Measurements from ENCODE around the gene SHISAL1.

The SHISAL1 gene

DNA sequence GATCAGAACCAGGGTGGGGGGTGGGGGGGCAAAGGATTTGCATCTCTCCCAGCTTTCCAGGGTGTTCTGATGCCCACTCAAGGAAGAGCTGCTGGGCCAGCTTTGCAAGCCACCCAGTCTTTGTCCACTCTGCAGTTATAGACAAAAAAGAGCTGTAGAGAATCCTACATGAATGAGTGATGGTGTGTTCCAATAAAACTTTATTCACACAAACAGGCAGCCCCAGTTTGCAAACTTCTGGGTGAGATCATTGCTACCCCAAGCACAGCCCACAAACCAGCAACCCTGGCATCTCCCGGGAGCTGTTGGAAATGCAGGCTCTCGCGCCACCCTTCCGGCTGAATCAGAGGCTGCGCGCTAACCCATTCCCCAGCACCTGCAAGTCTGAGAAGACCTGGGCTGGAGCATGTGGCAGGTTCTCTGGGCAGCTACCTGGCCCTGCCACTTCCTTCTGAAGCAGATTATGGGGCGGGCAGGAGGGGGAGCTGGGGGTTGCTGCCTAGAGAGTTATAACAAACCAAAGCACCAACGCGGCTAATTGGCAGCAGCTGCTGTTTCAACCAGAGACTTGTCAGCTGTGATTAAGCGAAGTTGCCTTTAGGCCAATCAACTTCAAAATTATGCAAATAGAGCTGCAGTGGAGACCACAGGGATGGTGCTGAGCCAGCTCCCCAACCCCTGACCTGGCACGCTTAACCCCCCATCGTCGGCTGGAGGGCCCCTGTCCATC is 3.8 kb upstream of the SHISAL1 start:
- no peak overlapping the region for H3K27ac ChIP-seq (ENCODE audit: low read length)

DNA sequence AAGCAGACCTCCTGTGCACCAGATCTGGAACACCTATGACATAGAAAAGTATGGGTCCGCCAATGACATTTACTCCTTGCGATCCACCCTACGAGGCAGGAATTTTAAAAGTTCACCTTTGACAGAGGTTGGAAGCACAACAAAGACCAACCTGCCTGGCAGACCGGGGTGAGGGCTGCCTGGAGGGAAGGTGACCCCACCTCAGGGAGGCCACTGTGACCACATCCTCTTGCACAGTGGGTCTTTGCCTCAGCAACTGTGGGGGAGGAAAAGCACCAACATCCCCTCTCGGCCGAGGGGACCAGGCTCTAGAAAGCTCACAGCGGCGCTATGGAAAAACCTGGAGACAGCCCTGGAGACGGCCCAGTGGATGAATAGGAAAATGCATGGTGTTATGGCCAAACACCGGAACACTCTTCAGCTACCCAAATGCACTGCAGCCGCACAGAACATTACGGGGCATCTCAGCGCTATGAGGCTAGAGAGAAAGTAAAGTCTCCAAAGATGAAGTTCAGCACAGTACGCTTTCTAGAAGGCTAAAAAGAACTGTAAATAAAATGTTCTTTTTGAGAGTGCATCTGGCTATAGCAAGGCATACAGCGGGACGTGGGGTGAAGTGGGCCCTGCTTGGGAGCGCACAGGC is 1.8 kb upstream of the SHISAL1 start:
- no peaks in the 10 kb centered on the region for H4K20me1 ChIP-seq (ENCODE audit: insufficient read depth, low read length)
- no peak overlapping the region for H3K4me3 ChIP-seq (ENCODE audit: low read length)
- no peak overlapping the region for H3K9ac ChIP-seq (ENCODE audit: low read length)
- no peak overlapping the region for H2AFZ ChIP-seq (ENCODE audit: low read length)
- H3K36me3 ChIP-seq (replicated peaks; ENCODE audit: insufficient read depth, low read length) = no peaks in the 10 kb centered on the region
- H3K9me3 ChIP-seq (replicated peaks; ENCODE audit: insufficient read depth, low read length) = no peaks in the 10 kb centered on the region
- H3K79me2 ChIP-seq (ENCODE audit: low read length) = no peaks in the 10 kb centered on the region
- H3K27me3 ChIP-seq (replicated peaks; ENCODE audit: insufficient read depth, low read length) = peaks cover 99% of the 10 kb centered on the region
- no peaks in the 10 kb centered on the region for H3F3A ChIP-seq (ENCODE audit: insufficient read depth, low read length)
- H3K9me2 ChIP-seq (replicated peaks; ENCODE audit: insufficient read depth, low read length) = no peaks in the 10 kb centered on the region
- no peaks in the 10 kb centered on the region for H3K4me1 ChIP-seq (ENCODE audit: low read length)
- DNase-seq = no peak
- no peak overlapping the region for H3K4me2 ChIP-seq (ENCODE audit: low read depth, low read length)
- TF ChIP-seq EZH2phosphoT487 (IDR thresholded peaks at IDR 0.05; ENCODE audit: low read length) = no peak
- TF ChIP-seq, protein P1, sequence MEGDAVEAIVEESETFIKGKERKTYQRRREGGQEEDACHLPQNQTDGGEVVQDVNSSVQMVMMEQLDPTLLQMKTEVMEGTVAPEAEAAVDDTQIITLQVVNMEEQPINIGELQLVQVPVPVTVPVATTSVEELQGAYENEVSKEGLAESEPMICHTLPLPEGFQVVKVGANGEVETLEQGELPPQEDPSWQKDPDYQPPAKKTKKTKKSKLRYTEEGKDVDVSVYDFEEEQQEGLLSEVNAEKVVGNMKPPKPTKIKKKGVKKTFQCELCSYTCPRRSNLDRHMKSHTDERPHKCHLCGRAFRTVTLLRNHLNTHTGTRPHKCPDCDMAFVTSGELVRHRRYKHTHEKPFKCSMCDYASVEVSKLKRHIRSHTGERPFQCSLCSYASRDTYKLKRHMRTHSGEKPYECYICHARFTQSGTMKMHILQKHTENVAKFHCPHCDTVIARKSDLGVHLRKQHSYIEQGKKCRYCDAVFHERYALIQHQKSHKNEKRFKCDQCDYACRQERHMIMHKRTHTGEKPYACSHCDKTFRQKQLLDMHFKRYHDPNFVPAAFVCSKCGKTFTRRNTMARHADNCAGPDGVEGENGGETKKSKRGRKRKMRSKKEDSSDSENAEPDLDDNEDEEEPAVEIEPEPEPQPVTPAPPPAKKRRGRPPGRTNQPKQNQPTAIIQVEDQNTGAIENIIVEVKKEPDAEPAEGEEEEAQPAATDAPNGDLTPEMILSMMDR (IDR thresholded peaks at IDR 0.05; ENCODE audit: low read length) = no peak
- no peak for TF ChIP-seq EZH2 (optimal IDR thresholded peaks at IDR 0.05; ENCODE audit: low read depth, low read length)
- no peak overlapping the region for H3K27ac ChIP-seq (ENCODE audit: low read length)

More for the DNA sequence above, 3.8 kb upstream of the SHISAL1 start:
- Histone ChIP-seq H3K9me2 (replicated peaks; ENCODE audit: insufficient read depth, low read length) (no peaks in the 10 kb centered on the region), H3K9me3 (replicated peaks; ENCODE audit: insufficient read depth, low read length) (no peaks in the 10 kb centered on the region), H3F3A (ENCODE audit: insufficient read depth, low read length) (no peaks in the 10 kb centered on the region), H3K36me3 (replicated peaks; ENCODE audit: insufficient read depth, low read length) (no peaks in the 10 kb centered on the region), H3K79me2 (ENCODE audit: low read length) (no peaks in the 10 kb centered on the region), H3K27me3 (replicated peaks; ENCODE audit: insufficient read depth, low read length) (peaks cover 99% of the 10 kb centered on the region), H3K4me3 (ENCODE audit: low read length) (no peak overlapping the region), H4K20me1 (ENCODE audit: insufficient read depth, low read length) (no peaks in the 10 kb centered on the region), H2AFZ (ENCODE audit: low read length) (no peak overlapping the region), H3K4me2 (ENCODE audit: low read depth, low read length) (no peak overlapping the region), H3K4me1 (ENCODE audit: low read length) (no peaks in the 10 kb centered on the region), H3K9ac (ENCODE audit: low read length) (no peak overlapping the region)
- no peak for DNase-seq
- TF ChIP-seq, protein P1 (IDR thresholded peaks at IDR 0.05; ENCODE audit: low read length) = no peak
- TF ChIP-seq EZH2 (optimal IDR thresholded peaks at IDR 0.05; ENCODE audit: low read depth, low read length) = no peak
- no peak for TF ChIP-seq EZH2phosphoT487 (IDR thresholded peaks at IDR 0.05; ENCODE audit: low read length)

DNA sequence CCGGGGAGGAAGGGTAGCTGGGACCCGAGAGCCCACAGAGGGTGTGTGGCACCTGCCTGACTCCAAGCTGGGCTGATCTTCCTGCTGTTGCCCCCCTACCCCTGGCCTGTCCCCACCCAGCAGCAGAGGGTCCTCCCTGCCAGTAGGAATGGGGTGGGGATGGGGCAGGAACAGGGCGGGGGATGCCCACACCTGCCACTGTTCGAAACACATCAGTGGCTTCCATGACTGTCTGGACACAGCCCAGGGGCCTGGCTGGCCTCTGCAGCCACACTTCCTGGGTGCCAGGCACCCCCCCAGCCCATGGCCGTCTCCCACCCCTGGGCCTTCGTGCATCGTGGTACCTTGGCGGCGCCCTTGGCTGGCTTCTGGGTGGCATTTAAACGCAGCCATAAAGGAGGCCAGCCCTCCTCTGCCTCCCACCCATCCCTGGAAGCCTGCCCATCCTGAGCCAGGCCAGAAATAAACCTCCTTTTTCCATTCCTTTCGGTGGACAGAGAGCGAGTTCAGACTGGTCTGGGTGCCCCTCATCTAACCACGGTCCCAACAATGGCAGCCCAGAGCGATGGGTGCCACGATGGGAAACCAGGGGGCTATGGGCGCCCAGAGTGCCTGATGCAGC is 745 bp upstream of the SHISAL1 start:
- Histone ChIP-seq H3K9me3 (replicated peaks; ENCODE audit: insufficient read depth, low read length) (no peaks in the 10 kb centered on the region), H3K9ac (ENCODE audit: low read length) (no peak overlapping the region), H3K36me3 (replicated peaks; ENCODE audit: insufficient read depth, low read length) (no peaks in the 10 kb centered on the region), H3K27ac (ENCODE audit: low read length) (no peak overlapping the region), H3K79me2 (ENCODE audit: low read length) (no peaks in the 10 kb centered on the region), H3F3A (ENCODE audit: insufficient read depth, low read length) (no peaks in the 10 kb centered on the region), H2AFZ (ENCODE audit: low read length) (no peak overlapping the region), H3K4me1 (ENCODE audit: low read length) (no peaks in the 10 kb centered on the region), H3K9me2 (replicated peaks; ENCODE audit: insufficient read depth, low read length) (no peaks in the 10 kb centered on the region), H3K4me3 (ENCODE audit: low read length) (no peak overlapping the region), H3K27me3 (replicated peaks; ENCODE audit: insufficient read depth, low read length) (peaks cover 96% of the 10 kb centered on the region), H4K20me1 (ENCODE audit: insufficient read depth, low read length) (no peaks in the 10 kb centered on the region), H3K4me2 (ENCODE audit: low read depth, low read length) (no peak overlapping the region)
- TF ChIP-seq, protein P1 (IDR thresholded peaks at IDR 0.05; ENCODE audit: low read length) = no peak
- TF ChIP-seq EZH2phosphoT487 (IDR thresholded peaks at IDR 0.05; ENCODE audit: low read length) = no peak
- no peak for TF ChIP-seq EZH2 (optimal IDR thresholded peaks at IDR 0.05; ENCODE audit: low read depth, low read length)
- no peak for DNase-seq
